H9 (cell line): ENCODE measurements around the gene SCFD2. TPM values are rescaled to one million over a fixed set of nuclear protein-coding genes. Genes with fewer than 3 reads are reported as not detected.

ENCODE experiments used
- DNase-seq: peaks from one replicate; pipeline ENCODE4 v3.0.0-alpha.2; 2017
- H2AFZ ChIP-seq: one replicate; pipeline ENCODE4 v1.6.1; 2013; ENCODE audit warnings: mild to moderate bottlenecking, low read length, control low read depth, moderate library complexity
- H2AK5ac ChIP-seq: 2 replicates; pipeline ENCODE4 v1.6.1; 2013; ENCODE audit warnings: low read length, control low read depth, mixed read lengths; ENCODE audit not compliant: insufficient read length
- H2BK120ac ChIP-seq: one replicate; pipeline ENCODE4 v1.6.1; 2013; ENCODE audit warnings: low read depth, mild to moderate bottlenecking, low read length, control low read depth, inconsistent platforms; ENCODE audit not compliant: poor library complexity, severe bottlenecking
- H2BK12ac ChIP-seq: 2 replicates; pipeline ENCODE4 v1.6.1; 2013; ENCODE audit warnings: low read length, control low read depth, mixed read lengths, low read depth; ENCODE audit not compliant: insufficient read length
- H2BK15ac ChIP-seq: 2 replicates; pipeline ENCODE4 v1.6.1; 2013; ENCODE audit warnings: low read depth, low read length, control low read depth
- H2BK20ac ChIP-seq: one replicate; pipeline ENCODE4 v1.6.1; 2013; ENCODE audit warnings: low read depth, mild to moderate bottlenecking, low read length, control low read depth, inconsistent platforms; ENCODE audit not compliant: poor library complexity, severe bottlenecking
- H2BK5ac ChIP-seq: 2 replicates; pipeline ENCODE4 v1.6.1; 2013; ENCODE audit warnings: low read length, control low read depth, mixed read lengths; ENCODE audit not compliant: insufficient read length
- H3K14ac ChIP-seq: 2 replicates; pipeline ENCODE4 v1.6.1; 2013; ENCODE audit warnings: low read length, control low read depth; ENCODE audit not compliant: insufficient read depth
- H3K18ac ChIP-seq: 2 replicates; pipeline ENCODE4 v1.6.1; 2013; ENCODE audit warnings: low read depth, mild to moderate bottlenecking, mixed read lengths, low read length, control low read depth; ENCODE audit not compliant: insufficient read length
- H3K23ac ChIP-seq: 2 replicates; pipeline ENCODE4 v1.6.1; 2013; ENCODE audit warnings: low read length, control low read depth, mixed read lengths, low read depth; ENCODE audit not compliant: insufficient read length
- H3K23me2 ChIP-seq: 2 replicates; pipeline ENCODE4 v1.6.1; 2013; ENCODE audit warnings: low read depth, mild to moderate bottlenecking, mixed read lengths, low read length, control low read depth; ENCODE audit not compliant: insufficient read length, poor library complexity, severe bottlenecking
- H3K27ac ChIP-seq: 2 replicates; pipeline ENCODE4 v1.5.1; 2013; ENCODE audit warnings: low read length, control low read depth, mixed read lengths, low read depth; ENCODE audit not compliant: insufficient read length
- H3K27me3 ChIP-seq: 2 replicates; pipeline ENCODE4 v1.6.1; 2013; ENCODE audit warnings: low read length, control low read depth, inconsistent platforms; ENCODE audit not compliant: insufficient read depth
- H3K4ac ChIP-seq: 2 replicates; pipeline ENCODE4 v1.6.1; 2013; ENCODE audit warnings: low read depth, mild to moderate bottlenecking, control low read depth, inconsistent platforms, low read length, moderate library complexity
- H3K4me1 ChIP-seq: 2 replicates; pipeline ENCODE4 v1.6.1; 2013; ENCODE audit warnings: low read length, control low read depth, inconsistent platforms; ENCODE audit not compliant: insufficient read depth
- H3K4me2 ChIP-seq: 2 replicates; pipeline ENCODE4 v1.6.1; 2013; ENCODE audit warnings: low read length, control low read depth, mixed read lengths; ENCODE audit not compliant: insufficient read length, insufficient read depth
- H3K56ac ChIP-seq: 2 replicates; pipeline ENCODE4 v1.6.1; 2013; ENCODE audit warnings: low read depth, mild to moderate bottlenecking, mixed read lengths, low read length, control low read depth; ENCODE audit not compliant: insufficient read length
- H3K79me1 ChIP-seq: 2 replicates; pipeline ENCODE4 v1.6.1; 2013; ENCODE audit warnings: low read depth, mild to moderate bottlenecking, moderate library complexity, low read length, control low read depth, inconsistent platforms; ENCODE audit not compliant: insufficient read depth, poor library complexity, severe bottlenecking
- H3K79me2 ChIP-seq: 2 replicates; pipeline ENCODE4 v1.6.1; 2013; ENCODE audit warnings: low read length, control low read depth, inconsistent platforms; ENCODE audit not compliant: insufficient read depth
- H3K9ac ChIP-seq: 2 replicates; pipeline ENCODE4 v1.6.1; 2013; ENCODE audit warnings: low read length, control low read depth, mixed read lengths; ENCODE audit not compliant: insufficient read length; ENCODE audit errors: extremely low read depth
- H3K9me3 ChIP-seq: one replicate; pipeline ENCODE4 v1.6.1; 2013; ENCODE audit warnings: low read depth, low read length, inconsistent platforms; ENCODE audit not compliant: control insufficient read depth
- H3T11ph ChIP-seq: one replicate; pipeline ENCODE4 v1.6.1; 2013; ENCODE audit warnings: mild to moderate bottlenecking, low read length, control low read depth, inconsistent platforms
- H4K20me1 ChIP-seq: one replicate; pipeline ENCODE4 v1.6.1; 2013; ENCODE audit not compliant: control insufficient read depth, insufficient read length, insufficient read depth
- H4K5ac ChIP-seq: 2 replicates; pipeline ENCODE4 v1.6.1; 2013; ENCODE audit warnings: low read depth, mild to moderate bottlenecking, mixed read lengths, low read length, control low read depth; ENCODE audit not compliant: insufficient read length
- H4K8ac ChIP-seq: replicated peaks from 2 replicates; pipeline ENCODE4 v1.6.1; 2013; ENCODE audit warnings: low read length, control low read depth, mixed read lengths, low read depth; ENCODE audit not compliant: insufficient read length
- H4K91ac ChIP-seq: 2 replicates; pipeline ENCODE4 v1.6.1; 2013; ENCODE audit warnings: low read depth, mild to moderate bottlenecking, moderate library complexity, mixed read lengths, low read length, control low read depth; ENCODE audit not compliant: insufficient read length
- H3K27ac Mint-ChIP-seq, 3 experiments: 2 replicates in 2 of 3; 3 replicates in 1 of 3; pipeline ENCODE4 v1.8.0; 2020 to 2021; ENCODE audit warnings: mixed read lengths in 3 of 3, mild to moderate bottlenecking in 1 of 3, moderate library complexity in 1 of 3
- H3K27me3 Mint-ChIP-seq: 2 replicates; pipeline ENCODE4 v1.8.0; 2021; ENCODE audit warnings: low read depth, mild to moderate bottlenecking, moderate library complexity, mixed read lengths
- H3K36me3 Mint-ChIP-seq, 3 experiments: 2 replicates in 2 of 3; 3 replicates in 1 of 3; pipeline ENCODE4 v1.8.0; 2020 to 2021; ENCODE audit warnings: low read depth in 3 of 3, mixed read lengths in 3 of 3; ENCODE audit not compliant: insufficient read depth in 1 of 3
- H3K4me1 Mint-ChIP-seq, 2 experiments: 2 replicates each; pipeline ENCODE4 v1.8.0; 2020; ENCODE audit warnings: mixed read lengths in 2 of 2
- H3K4me3 Mint-ChIP-seq, 2 experiments: 2 replicates in 1 of 2; 3 replicates in 1 of 2; pipeline ENCODE4 v1.8.0; 2020 to 2021; ENCODE audit warnings: mild to moderate bottlenecking in 2 of 2, mixed read lengths in 2 of 2, moderate library complexity in 1 of 2
- H3K9me3 Mint-ChIP-seq, 2 experiments: 2 replicates in 1 of 2; 3 replicates in 1 of 2; pipeline ENCODE4 v1.8.0; 2020; ENCODE audit warnings: mild to moderate bottlenecking in 2 of 2, mixed read lengths in 2 of 2, moderate library complexity in 1 of 2
- WGBS: extraction: QIAGEN DNeasy Blood & Tissue Kit; methylation state at CpG from one replicate; pipeline ENCODE4 v1.1.7; 2013; ENCODE audit warnings: missing lambda C conversion rate, low lambda C conversion rate, mixed read lengths; ENCODE audit not compliant: insufficient read length; ENCODE audit errors: extremely low coverage; 5-methylcytosine and 5-hydroxymethylcytosine counted together
- total RNA-seq: library from RNA; stranded (reverse); gene quantifications from 2 replicates; pipeline ENCODE4 v1.2.1, GENCODE V29; 2021
- TF ChIP-seq, protein P1 (sequence below): fragments of 200-600 bp; sonication (generic); conservative IDR thresholded peaks from 3 replicates; pipeline ENCODE4 v1.8.0; 2021; ENCODE audit warnings: antibody characterized with exemption, mild to moderate bottlenecking

SCFD2 gene
- total RNA-seq, 1 experiment from 2014 or later, result 10.1 TPM

DNA sequence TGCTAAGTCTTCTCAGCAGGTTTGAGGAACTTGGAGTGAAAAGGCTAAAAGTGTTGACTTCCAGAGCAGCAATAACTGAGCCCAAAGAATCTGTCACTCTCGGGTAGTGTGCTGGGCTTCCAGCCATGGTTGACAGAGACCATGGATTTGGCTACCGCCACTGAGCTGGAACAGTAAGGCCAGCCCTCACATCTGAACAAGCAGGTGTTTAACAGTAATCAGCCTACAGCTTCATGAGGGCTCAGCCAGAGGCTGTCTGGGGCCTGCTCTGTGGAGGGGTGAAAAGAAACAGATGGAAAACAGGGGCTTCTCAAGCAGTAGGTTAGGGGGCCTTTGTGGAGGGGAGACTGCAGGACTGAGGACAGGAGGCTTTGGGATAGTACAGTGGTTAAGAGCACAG, 488.8 kb downstream of the SCFD2 start:
- H3K9me3 ChIP-seq, result no peaks in the 10 kb centered on the region
- no peak overlapping the region for H3K4me2 ChIP-seq
- no CpG with 5 or more reads among the region's 2 CpGs for WGBS
- DNase-seq, result no peak
- Mint-ChIP-seq H3K36me3 (peaks cover 0 to 8% (median 6%) of the 10 kb centered on the region in 3 experiments; a peak in 5 of 7 replicates), H3K27ac (peak overlapping the region in 1 of 3 experiments; percentile 17; a peak in 2 of 7 replicates), H3K27me3 (peaks cover 5% of the 10 kb centered on the region), H3K4me3 (no peak overlapping the region), H3K9me3 (peaks cover 4% of the 10 kb centered on the region in 2 experiments), H3K4me1 (peaks cover 53 to 57% of the 10 kb centered on the region in 2 experiments)
- H3K56ac ChIP-seq, result no peak overlapping the region
- no peak overlapping the region for H2AFZ ChIP-seq
- no peak overlapping the region for H3K27ac ChIP-seq
- H3K9ac ChIP-seq, result no peak overlapping the region
- peaks cover 9% of the 10 kb centered on the region for H3K4me1 ChIP-seq
- no peak overlapping the region for H3K14ac ChIP-seq
- no peak overlapping the region for H2BK12ac ChIP-seq
- H2BK120ac ChIP-seq, result no peak overlapping the region
- no peaks in the 10 kb centered on the region for H3K27me3 ChIP-seq
- H4K91ac ChIP-seq, result no peak overlapping the region
- no peak overlapping the region for H2BK20ac ChIP-seq
- H2AK5ac ChIP-seq, result no peak overlapping the region
- no peaks in the 10 kb centered on the region for H3K79me1 ChIP-seq
- TF ChIP-seq, protein P1, sequence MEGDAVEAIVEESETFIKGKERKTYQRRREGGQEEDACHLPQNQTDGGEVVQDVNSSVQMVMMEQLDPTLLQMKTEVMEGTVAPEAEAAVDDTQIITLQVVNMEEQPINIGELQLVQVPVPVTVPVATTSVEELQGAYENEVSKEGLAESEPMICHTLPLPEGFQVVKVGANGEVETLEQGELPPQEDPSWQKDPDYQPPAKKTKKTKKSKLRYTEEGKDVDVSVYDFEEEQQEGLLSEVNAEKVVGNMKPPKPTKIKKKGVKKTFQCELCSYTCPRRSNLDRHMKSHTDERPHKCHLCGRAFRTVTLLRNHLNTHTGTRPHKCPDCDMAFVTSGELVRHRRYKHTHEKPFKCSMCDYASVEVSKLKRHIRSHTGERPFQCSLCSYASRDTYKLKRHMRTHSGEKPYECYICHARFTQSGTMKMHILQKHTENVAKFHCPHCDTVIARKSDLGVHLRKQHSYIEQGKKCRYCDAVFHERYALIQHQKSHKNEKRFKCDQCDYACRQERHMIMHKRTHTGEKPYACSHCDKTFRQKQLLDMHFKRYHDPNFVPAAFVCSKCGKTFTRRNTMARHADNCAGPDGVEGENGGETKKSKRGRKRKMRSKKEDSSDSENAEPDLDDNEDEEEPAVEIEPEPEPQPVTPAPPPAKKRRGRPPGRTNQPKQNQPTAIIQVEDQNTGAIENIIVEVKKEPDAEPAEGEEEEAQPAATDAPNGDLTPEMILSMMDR, result no peak
- no peak overlapping the region for H3K4ac ChIP-seq
- H3T11ph ChIP-seq, result no peak overlapping the region
- H3K23me2 ChIP-seq, result no peaks in the 10 kb centered on the region
- no peak overlapping the region for H3K23ac ChIP-seq
- no peaks in the 10 kb centered on the region for H4K20me1 ChIP-seq
- H4K5ac ChIP-seq, result no peak overlapping the region
- no peak overlapping the region for H3K18ac ChIP-seq
- no peak overlapping the region for H4K8ac ChIP-seq
- no peak overlapping the region for H2BK5ac ChIP-seq
- no peaks in the 10 kb centered on the region for H3K79me2 ChIP-seq
- no peak overlapping the region for H2BK15ac ChIP-seq
